Activated naive CD4-positive, alpha-beta T cell treated with anti-CD3 and anti-CD28 coated beads, Interleukin-2, amount 50 U/mL, for 24 hours (primary cell): ENCODE data around the gene ASZ1.

Experiments used
- H3K27ac Mint-ChIP-seq: one replicate; pipeline ENCODE4 v1.8.0; 2021; ENCODE audit warnings: mild to moderate bottlenecking, mixed read lengths
- H3K27me3 Mint-ChIP-seq: one replicate; pipeline ENCODE4 v1.8.0; 2021; ENCODE audit warnings: mixed read lengths
- H3K36me3 Mint-ChIP-seq: one replicate; pipeline ENCODE4 v1.8.0; 2021; ENCODE audit warnings: mixed read lengths
- H3K4me1 Mint-ChIP-seq: one replicate; pipeline ENCODE4 v1.8.0; 2021; ENCODE audit warnings: mixed read lengths
- H3K4me3 Mint-ChIP-seq: one replicate; pipeline ENCODE4 v1.8.0; 2021; ENCODE audit warnings: mild to moderate bottlenecking, mixed read lengths
- H3K9me3 Mint-ChIP-seq: one replicate; pipeline ENCODE4 v1.8.0; 2021; ENCODE audit warnings: mixed read lengths

Gene ASZ1

GRCh38 chr7:117324960-117325359 lies 102.3 kb downstream of the ASZ1 start:
- peaks cover 4% of the 10 kb centered on the region for H3K9me3 Mint-ChIP-seq
- H3K4me3 Mint-ChIP-seq, result no peak overlapping the region
- H3K4me1 Mint-ChIP-seq, result no peaks in the 10 kb centered on the region
- H3K27ac Mint-ChIP-seq, result no peak overlapping the region
- peaks cover 50% of the 10 kb centered on the region for H3K27me3 Mint-ChIP-seq
- H3K36me3 Mint-ChIP-seq, result peaks cover 2% of the 10 kb centered on the region

GRCh38 chr7:117323851-117324711 lies 103.2 kb downstream of the ASZ1 start:
- Mint-ChIP-seq H3K4me3 (no peak overlapping the region), H3K27me3 (peaks cover 51% of the 10 kb centered on the region), H3K27ac (no peak overlapping the region), H3K9me3 (peaks cover 4% of the 10 kb centered on the region), H3K36me3 (peaks cover 2% of the 10 kb centered on the region), H3K4me1 (no peaks in the 10 kb centered on the region)

GRCh38 chr7:117323305-117323850 lies 103.9 kb downstream of the ASZ1 start:
- H3K27ac Mint-ChIP-seq, result no peak overlapping the region
- no peaks in the 10 kb centered on the region for H3K4me1 Mint-ChIP-seq
- peaks cover 2% of the 10 kb centered on the region for H3K36me3 Mint-ChIP-seq
- peaks cover 4% of the 10 kb centered on the region for H3K9me3 Mint-ChIP-seq
- peaks cover 48% of the 10 kb centered on the region for H3K27me3 Mint-ChIP-seq
- no peak overlapping the region for H3K4me3 Mint-ChIP-seq

- Mint-ChIP-seq H3K4me1 (no peaks in the 10 kb centered on the region), H3K27me3 (peaks cover 48% of the 10 kb centered on the region), H3K36me3 (peaks cover 2% of the 10 kb centered on the region), H3K9me3 (peaks cover 4% of the 10 kb centered on the region), H3K27ac (no peak within 1 kb of the TSS), H3K4me3 (no peak within 1 kb of the TSS)
These were observed 104.5 kb downstream of the ASZ1 start, which contains the start of gene WNT2 for GRCh38 chr7:117322741-117323304. Gene WNT2, minus strand, starts transcription at chr7:117323058. Its CDS starts 69 bp downstream, at chr7:117322989.

- Mint-ChIP-seq H3K4me3 (no peak overlapping the region), H3K36me3 (peaks cover 2% of the 10 kb centered on the region), H3K27me3 (peaks cover 46% of the 10 kb centered on the region), H3K4me1 (no peaks in the 10 kb centered on the region), H3K27ac (no peak overlapping the region), H3K9me3 (no peaks in the 10 kb centered on the region)
These were observed 106.8 kb downstream of the ASZ1 start for GRCh38 chr7:117320523-117320922.

- Mint-ChIP-seq H3K4me1 (no peaks in the 10 kb centered on the region), H3K36me3 (peaks cover 2% of the 10 kb centered on the region), H3K4me3 (no peak overlapping the region), H3K27me3 (peaks cover 38% of the 10 kb centered on the region), H3K9me3 (no peaks in the 10 kb centered on the region), H3K27ac (no peak overlapping the region)
These were observed 108.1 kb downstream of the ASZ1 start for GRCh38 chr7:117319181-117319580.

- Mint-ChIP-seq H3K27ac (no peak overlapping the region), H3K9me3 (no peaks in the 10 kb centered on the region), H3K4me1 (no peaks in the 10 kb centered on the region), H3K27me3 (peaks cover 6% of the 10 kb centered on the region), H3K36me3 (no peaks in the 10 kb centered on the region), H3K4me3 (no peak overlapping the region)
These were observed 113.7 kb downstream of the ASZ1 start for GRCh38 chr7:117313582-117313981.
